HepG2 (cell line): Measurements from ENCODE around the gene AMBRA1. TPM values are rescaled to one million over a fixed set of nuclear protein-coding genes. Genes with fewer than 3 reads are reported as not detected.
A peak's percentile ranks its signal among the peaks of the same experiment; 100 is the strongest.

ENCODE experiments used
- EEA1 ChIP-seq: sonication (generic); formaldehyde crosslinking; IDR thresholded peaks from 2 replicates; pipeline ENCODE4 v1.5.1; 2020; ENCODE audit warnings: mild to moderate bottlenecking, missing genetic modification reagents, borderline replicate concordance
- FOXM1 ChIP-seq: sonication (generic); formaldehyde crosslinking; IDR thresholded peaks from 2 replicates; pipeline ENCODE4 v1.5.0; 2020; ENCODE audit warnings: missing genetic modification reagents
- HCFC1 ChIP-seq: fragments of 150-350 bp; IDR thresholded peaks from 2 replicates; pipeline ENCODE4 v1.6.1; 2014; ENCODE audit warnings: low read depth, low read length
- JUNB ChIP-seq: sonication (generic); formaldehyde crosslinking; IDR thresholded peaks from 2 replicates; pipeline ENCODE4 v1.8.0; 2022; ENCODE audit warnings: missing genetic modification reagents, mild to moderate bottlenecking, borderline replicate concordance
- KDM5A ChIP-seq: fragments of 200-600 bp; sonication (generic); IDR thresholded peaks from 2 replicates; pipeline ENCODE4 v1.7.0; 2018; ENCODE audit warnings: antibody characterized with exemption, mild to moderate bottlenecking, low read length, borderline replicate concordance
- MED1 ChIP-seq: sonication (generic); formaldehyde crosslinking; IDR thresholded peaks from 2 replicates; pipeline ENCODE4 v1.4.0; 2020; ENCODE audit warnings: missing genetic modification reagents
- NFE2 ChIP-seq: sonication (generic); formaldehyde crosslinking; IDR thresholded peaks from 2 replicates; pipeline ENCODE4 v1.4.0; 2020; ENCODE audit warnings: missing genetic modification reagents
- ZFP1 ChIP-seq: IDR thresholded peaks from 2 replicates; pipeline ENCODE4 v1.6.1; 2016
- ZNF274 ChIP-seq: sonication (generic); formaldehyde crosslinking; IDR thresholded peaks from 2 replicates; pipeline ENCODE4 v1.5.1; 2020; ENCODE audit warnings: mild to moderate bottlenecking, missing genetic modification reagents
- ZNF333 ChIP-seq: sonication (generic); formaldehyde crosslinking; IDR thresholded peaks from 2 replicates; pipeline ENCODE4 v1.4.0; 2020; ENCODE audit warnings: mild to moderate bottlenecking, missing genetic modification reagents, borderline replicate concordance
- ZNF44 ChIP-seq: sonication (generic); formaldehyde crosslinking; IDR thresholded peaks from 2 replicates; pipeline ENCODE4 v1.5.1; 2020; ENCODE audit warnings: mild to moderate bottlenecking, missing genetic modification reagents
- ZNF460 ChIP-seq: sonication (generic); formaldehyde crosslinking; IDR thresholded peaks from 2 replicates; pipeline ENCODE4 v1.5.1; 2020; ENCODE audit warnings: missing genetic modification reagents, mild to moderate bottlenecking, borderline replicate concordance
- polyA plus RNA-seq, 8 experiments: library from polyadenylated mRNA; depleted of rRNA in 3 of 8; stranded (reverse) in 7 of 8; unstranded in 1 of 8; fragments of >200 nt; fragmentation: Illumina TruSeq in 4 of 8; extraction: Trizol in 4 of 8; gene quantifications; 2 replicates each; pipeline versions ENCODE4 v1.2.1 to v1.2.3, GENCODE V29; 2011 to 2016; ENCODE audit warnings: low read depth in 4 of 8, missing spikeins in 1 of 8, mixed read lengths in 1 of 8; ENCODE audit not compliant: insufficient read depth in 1 of 8
- total RNA-seq, 5 experiments: library from RNA; depleted of rRNA; stranded (reverse); fragments of >200 nt; fragmentation: Illumina TruSeq; extraction: Trizol; gene quantifications; 2 replicates each; pipeline ENCODE4 v1.2.3, GENCODE V29; 2016; ENCODE audit warnings: low read depth in 1 of 5
- TF ChIP-seq, protein P1 (sequence below): IDR thresholded peaks from 2 replicates; pipeline ENCODE4 v1.6.1; 2016; ENCODE audit warnings: missing genetic modification reagents, missing compliant biosample characterization
- TF ChIP-seq, protein P2 (sequence below): sonication (generic); formaldehyde crosslinking; conservative IDR thresholded peaks from 2 replicates; pipeline ENCODE4 v1.4.0; 2020; ENCODE audit warnings: mild to moderate bottlenecking, missing genetic modification reagents, moderate library complexity
- TF ChIP-seq, protein P3 (sequence below): sonication (generic); formaldehyde crosslinking; IDR thresholded peaks from 2 replicates; pipeline ENCODE4 v1.9.0; 2021; ENCODE audit warnings: mild to moderate bottlenecking, missing genetic modification reagents
- TF ChIP-seq, protein P4 (sequence below): sonication (generic); formaldehyde crosslinking; IDR thresholded peaks from 2 replicates; pipeline ENCODE4 v1.4.0; 2020; ENCODE audit warnings: missing genetic modification reagents

The AMBRA1 gene
- total and polyA plus RNA-seq, 2 of the 13 experiments (the other 11 are each of a cell fraction or from before 2014, with no cell fraction given), result 15.7 to 26.0 TPM

DNA sequence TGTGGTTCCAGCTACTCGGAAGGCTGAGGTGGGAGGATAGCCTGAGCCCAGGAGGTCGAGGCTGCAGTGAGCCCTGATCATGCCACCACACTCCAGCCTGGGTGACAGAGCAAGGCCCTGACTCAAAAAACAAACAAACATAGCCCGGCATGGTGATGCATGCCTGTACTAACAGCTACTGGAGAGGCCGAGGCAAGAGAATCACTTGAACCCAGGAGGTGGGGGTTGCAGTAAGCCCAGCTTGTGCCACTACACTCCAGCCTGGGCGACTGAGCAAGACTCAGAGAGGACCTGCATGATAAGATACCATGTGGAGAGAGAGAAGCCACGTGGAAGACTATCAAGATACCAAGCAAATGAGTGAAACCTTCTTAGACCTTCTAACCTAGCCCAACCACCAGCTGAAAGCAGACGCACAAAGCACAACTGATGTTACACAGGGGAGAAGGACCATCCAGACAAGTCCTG, 36.1 kb downstream of the AMBRA1 start (continued):
- TF ChIP-seq JUNB (CRISPR knock-in tag) (no peak), ZNF333 (CRISPR knock-in tag) (no peak), ZNF460 (CRISPR knock-in tag) (no peak), MED1 (peak; percentile 61; the same call in 1 of the 2 replicates), NFE2 (CRISPR knock-in tag) (no peak), ZNF274 (CRISPR knock-in tag) (no peak), HCFC1 (no peak), FOXM1 (CRISPR knock-in tag) (no peak), ZNF44 (no peak), EEA1 (CRISPR knock-in tag) (no peak), ZFP1 (CRISPR knock-in tag) (no peak), KDM5A (no peak)
- TF ChIP-seq, protein P1, sequence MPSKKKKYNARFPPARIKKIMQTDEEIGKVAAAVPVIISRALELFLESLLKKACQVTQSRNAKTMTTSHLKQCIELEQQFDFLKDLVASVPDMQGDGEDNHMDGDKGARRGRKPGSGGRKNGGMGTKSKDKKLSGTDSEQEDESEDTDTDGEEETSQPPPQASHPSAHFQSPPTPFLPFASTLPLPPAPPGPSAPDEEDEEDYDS (CRISPR knock-in tag), result peak; percentile 34; the same call in 1 of the 2 replicates
- TF ChIP-seq, protein P2, sequence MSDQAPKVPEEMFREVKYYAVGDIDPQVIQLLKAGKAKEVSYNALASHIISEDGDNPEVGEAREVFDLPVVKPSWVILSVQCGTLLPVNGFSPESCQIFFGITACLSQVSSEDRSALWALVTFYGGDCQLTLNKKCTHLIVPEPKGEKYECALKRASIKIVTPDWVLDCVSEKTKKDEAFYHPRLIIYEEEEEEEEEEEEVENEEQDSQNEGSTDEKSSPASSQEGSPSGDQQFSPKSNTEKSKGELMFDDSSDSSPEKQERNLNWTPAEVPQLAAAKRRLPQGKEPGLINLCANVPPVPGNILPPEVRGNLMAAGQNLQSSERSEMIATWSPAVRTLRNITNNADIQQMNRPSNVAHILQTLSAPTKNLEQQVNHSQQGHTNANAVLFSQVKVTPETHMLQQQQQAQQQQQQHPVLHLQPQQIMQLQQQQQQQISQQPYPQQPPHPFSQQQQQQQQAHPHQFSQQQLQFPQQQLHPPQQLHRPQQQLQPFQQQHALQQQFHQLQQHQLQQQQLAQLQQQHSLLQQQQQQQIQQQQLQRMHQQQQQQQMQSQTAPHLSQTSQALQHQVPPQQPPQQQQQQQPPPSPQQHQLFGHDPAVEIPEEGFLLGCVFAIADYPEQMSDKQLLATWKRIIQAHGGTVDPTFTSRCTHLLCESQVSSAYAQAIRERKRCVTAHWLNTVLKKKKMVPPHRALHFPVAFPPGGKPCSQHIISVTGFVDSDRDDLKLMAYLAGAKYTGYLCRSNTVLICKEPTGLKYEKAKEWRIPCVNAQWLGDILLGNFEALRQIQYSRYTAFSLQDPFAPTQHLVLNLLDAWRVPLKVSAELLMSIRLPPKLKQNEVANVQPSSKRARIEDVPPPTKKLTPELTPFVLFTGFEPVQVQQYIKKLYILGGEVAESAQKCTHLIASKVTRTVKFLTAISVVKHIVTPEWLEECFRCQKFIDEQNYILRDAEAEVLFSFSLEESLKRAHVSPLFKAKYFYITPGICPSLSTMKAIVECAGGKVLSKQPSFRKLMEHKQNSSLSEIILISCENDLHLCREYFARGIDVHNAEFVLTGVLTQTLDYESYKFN (CRISPR knock-in tag), result no peak
- TF ChIP-seq, protein P3, sequence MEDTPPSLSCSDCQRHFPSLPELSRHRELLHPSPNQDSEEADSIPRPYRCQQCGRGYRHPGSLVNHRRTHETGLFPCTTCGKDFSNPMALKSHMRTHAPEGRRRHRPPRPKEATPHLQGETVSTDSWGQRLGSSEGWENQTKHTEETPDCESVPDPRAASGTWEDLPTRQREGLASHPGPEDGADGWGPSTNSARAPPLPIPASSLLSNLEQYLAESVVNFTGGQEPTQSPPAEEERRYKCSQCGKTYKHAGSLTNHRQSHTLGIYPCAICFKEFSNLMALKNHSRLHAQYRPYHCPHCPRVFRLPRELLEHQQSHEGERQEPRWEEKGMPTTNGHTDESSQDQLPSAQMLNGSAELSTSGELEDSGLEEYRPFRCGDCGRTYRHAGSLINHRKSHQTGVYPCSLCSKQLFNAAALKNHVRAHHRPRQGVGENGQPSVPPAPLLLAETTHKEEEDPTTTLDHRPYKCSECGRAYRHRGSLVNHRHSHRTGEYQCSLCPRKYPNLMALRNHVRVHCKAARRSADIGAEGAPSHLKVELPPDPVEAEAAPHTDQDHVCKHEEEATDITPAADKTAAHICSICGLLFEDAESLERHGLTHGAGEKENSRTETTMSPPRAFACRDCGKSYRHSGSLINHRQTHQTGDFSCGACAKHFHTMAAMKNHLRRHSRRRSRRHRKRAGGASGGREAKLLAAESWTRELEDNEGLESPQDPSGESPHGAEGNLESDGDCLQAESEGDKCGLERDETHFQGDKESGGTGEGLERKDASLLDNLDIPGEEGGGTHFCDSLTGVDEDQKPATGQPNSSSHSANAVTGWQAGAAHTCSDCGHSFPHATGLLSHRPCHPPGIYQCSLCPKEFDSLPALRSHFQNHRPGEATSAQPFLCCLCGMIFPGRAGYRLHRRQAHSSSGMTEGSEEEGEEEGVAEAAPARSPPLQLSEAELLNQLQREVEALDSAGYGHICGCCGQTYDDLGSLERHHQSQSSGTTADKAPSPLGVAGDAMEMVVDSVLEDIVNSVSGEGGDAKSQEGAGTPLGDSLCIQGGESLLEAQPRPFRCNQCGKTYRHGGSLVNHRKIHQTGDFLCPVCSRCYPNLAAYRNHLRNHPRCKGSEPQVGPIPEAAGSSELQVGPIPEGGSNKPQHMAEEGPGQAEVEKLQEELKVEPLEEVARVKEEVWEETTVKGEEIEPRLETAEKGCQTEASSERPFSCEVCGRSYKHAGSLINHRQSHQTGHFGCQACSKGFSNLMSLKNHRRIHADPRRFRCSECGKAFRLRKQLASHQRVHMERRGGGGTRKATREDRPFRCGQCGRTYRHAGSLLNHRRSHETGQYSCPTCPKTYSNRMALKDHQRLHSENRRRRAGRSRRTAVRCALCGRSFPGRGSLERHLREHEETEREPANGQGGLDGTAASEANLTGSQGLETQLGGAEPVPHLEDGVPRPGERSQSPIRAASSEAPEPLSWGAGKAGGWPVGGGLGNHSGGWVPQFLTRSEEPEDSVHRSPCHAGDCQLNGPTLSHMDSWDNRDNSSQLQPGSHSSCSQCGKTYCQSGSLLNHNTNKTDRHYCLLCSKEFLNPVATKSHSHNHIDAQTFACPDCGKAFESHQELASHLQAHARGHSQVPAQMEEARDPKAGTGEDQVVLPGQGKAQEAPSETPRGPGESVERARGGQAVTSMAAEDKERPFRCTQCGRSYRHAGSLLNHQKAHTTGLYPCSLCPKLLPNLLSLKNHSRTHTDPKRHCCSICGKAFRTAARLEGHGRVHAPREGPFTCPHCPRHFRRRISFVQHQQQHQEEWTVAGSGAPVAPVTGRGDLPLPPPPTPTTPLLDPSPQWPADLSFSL (CRISPR knock-in tag), result 0 out of 2 replicates have a peak, but pooled peaks have one; percentile 38
- TF ChIP-seq, protein P4, sequence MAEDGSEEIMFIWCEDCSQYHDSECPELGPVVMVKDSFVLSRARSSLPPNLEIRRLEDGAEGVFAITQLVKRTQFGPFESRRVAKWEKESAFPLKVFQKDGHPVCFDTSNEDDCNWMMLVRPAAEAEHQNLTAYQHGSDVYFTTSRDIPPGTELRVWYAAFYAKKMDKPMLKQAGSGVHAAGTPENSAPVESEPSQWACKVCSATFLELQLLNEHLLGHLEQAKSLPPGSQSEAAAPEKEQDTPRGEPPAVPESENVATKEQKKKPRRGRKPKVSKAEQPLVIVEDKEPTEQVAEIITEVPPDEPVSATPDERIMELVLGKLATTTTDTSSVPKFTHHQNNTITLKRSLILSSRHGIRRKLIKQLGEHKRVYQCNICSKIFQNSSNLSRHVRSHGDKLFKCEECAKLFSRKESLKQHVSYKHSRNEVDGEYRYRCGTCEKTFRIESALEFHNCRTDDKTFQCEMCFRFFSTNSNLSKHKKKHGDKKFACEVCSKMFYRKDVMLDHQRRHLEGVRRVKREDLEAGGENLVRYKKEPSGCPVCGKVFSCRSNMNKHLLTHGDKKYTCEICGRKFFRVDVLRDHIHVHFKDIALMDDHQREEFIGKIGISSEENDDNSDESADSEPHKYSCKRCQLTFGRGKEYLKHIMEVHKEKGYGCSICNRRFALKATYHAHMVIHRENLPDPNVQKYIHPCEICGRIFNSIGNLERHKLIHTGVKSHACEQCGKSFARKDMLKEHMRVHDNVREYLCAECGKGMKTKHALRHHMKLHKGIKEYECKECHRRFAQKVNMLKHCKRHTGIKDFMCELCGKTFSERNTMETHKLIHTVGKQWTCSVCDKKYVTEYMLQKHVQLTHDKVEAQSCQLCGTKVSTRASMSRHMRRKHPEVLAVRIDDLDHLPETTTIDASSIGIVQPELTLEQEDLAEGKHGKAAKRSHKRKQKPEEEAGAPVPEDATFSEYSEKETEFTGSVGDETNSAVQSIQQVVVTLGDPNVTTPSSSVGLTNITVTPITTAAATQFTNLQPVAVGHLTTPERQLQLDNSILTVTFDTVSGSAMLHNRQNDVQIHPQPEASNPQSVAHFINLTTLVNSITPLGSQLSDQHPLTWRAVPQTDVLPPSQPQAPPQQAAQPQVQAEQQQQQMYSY (CRISPR knock-in tag), result no peak
